Measurements from ENCODE around the gene DENND2A.
"Not testable (repeated sequence)": the region's sequence is repeated elsewhere in the genome, so short reads cannot be mapped to it uniquely, and the experiment has no call there.

DNA sequence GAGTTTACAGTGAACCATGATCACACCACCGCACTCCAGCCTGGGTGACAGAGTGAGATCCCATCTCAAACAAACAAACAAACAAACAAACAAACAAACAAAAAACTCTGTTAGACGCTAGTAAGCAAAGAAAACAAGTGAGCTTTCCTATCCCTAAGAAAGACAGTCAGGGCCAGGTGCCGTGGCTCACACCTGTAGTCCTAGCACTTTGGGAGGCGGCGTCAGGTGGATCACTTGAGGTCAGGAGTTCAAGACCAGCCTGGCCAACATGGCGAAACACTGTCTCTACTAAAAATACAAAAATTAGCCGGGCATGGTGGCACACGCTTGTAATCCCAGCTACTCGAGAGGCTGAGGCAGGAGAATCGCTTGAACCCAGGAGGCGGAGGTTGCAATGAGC is 36.3 kb upstream of the DENND2A start:
- TF ChIP-seq, protein P1, sequence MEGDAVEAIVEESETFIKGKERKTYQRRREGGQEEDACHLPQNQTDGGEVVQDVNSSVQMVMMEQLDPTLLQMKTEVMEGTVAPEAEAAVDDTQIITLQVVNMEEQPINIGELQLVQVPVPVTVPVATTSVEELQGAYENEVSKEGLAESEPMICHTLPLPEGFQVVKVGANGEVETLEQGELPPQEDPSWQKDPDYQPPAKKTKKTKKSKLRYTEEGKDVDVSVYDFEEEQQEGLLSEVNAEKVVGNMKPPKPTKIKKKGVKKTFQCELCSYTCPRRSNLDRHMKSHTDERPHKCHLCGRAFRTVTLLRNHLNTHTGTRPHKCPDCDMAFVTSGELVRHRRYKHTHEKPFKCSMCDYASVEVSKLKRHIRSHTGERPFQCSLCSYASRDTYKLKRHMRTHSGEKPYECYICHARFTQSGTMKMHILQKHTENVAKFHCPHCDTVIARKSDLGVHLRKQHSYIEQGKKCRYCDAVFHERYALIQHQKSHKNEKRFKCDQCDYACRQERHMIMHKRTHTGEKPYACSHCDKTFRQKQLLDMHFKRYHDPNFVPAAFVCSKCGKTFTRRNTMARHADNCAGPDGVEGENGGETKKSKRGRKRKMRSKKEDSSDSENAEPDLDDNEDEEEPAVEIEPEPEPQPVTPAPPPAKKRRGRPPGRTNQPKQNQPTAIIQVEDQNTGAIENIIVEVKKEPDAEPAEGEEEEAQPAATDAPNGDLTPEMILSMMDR (IDR thresholded peaks at IDR 0.05; ENCODE audit: insufficient read depth, low read length): not testable (repeated sequence)
- TF ChIP-seq, protein P2, sequence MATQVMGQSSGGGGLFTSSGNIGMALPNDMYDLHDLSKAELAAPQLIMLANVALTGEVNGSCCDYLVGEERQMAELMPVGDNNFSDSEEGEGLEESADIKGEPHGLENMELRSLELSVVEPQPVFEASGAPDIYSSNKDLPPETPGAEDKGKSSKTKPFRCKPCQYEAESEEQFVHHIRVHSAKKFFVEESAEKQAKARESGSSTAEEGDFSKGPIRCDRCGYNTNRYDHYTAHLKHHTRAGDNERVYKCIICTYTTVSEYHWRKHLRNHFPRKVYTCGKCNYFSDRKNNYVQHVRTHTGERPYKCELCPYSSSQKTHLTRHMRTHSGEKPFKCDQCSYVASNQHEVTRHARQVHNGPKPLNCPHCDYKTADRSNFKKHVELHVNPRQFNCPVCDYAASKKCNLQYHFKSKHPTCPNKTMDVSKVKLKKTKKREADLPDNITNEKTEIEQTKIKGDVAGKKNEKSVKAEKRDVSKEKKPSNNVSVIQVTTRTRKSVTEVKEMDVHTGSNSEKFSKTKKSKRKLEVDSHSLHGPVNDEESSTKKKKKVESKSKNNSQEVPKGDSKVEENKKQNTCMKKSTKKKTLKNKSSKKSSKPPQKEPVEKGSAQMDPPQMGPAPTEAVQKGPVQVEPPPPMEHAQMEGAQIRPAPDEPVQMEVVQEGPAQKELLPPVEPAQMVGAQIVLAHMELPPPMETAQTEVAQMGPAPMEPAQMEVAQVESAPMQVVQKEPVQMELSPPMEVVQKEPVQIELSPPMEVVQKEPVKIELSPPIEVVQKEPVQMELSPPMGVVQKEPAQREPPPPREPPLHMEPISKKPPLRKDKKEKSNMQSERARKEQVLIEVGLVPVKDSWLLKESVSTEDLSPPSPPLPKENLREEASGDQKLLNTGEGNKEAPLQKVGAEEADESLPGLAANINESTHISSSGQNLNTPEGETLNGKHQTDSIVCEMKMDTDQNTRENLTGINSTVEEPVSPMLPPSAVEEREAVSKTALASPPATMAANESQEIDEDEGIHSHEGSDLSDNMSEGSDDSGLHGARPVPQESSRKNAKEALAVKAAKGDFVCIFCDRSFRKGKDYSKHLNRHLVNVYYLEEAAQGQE (IDR thresholded peaks at IDR 0.05; ENCODE audit: insufficient replicate concordance, low read depth): not testable (repeated sequence)
- not testable (repeated sequence) for TF ChIP-seq GABPA, POLR2AphosphoS5 (IDR thresholded peaks at IDR 0.05; ENCODE audit: low read depth)

Data from HL-60 (cell line).